ENCODE measurements around the gene RNF115. TPM values are rescaled to one million over a fixed set of nuclear protein-coding genes. Genes with fewer than 3 reads are reported as not detected.
A peak's percentile ranks its signal among the peaks of the same experiment; 100 is the strongest.
"Not testable (repeated sequence)": the region's sequence is repeated elsewhere in the genome, so short reads cannot be mapped to it uniquely, and the experiment has no call there.

The RNF115 gene
- total RNA-seq, 4 donors from 2014 or later, result 37.8 to 46.3 (median 40.3) TPM

GRCh38 chr1:145720878-145721671 lies 102.8 kb downstream of the RNF115 start:
- intact Hi-C loops (cut with DNase I), result no loop called here
- TF ChIP-seq CTCF (IDR thresholded peaks at IDR 0.05) (peak; percentile 88 to 97 (median 93)), EP300 (IDR thresholded peaks at IDR 0.05) (no peak), POLR2A (IDR thresholded peaks at IDR 0.05; ENCODE audit: low read depth) (no peak), POLR2AphosphoS5 (IDR thresholded peaks at IDR 0.05) (peak in 1 of 2 donors; percentile 26)
- peak overlapping the region; percentile 40 to 58 (median 44) for H3K4me3 ChIP-seq
- H3K9me3 ChIP-seq, result no peaks in the 10 kb centered on the region
- DNase-seq (ENCODE audit: extremely low spot score), result no peak
- peak overlapping the region; percentile 2 to 52 (median 42) for H3K27ac ChIP-seq (replicated peaks in 1 of 4)
- H3K4me1 ChIP-seq, result peaks cover 11 to 19% (median 16%) of the 10 kb centered on the region in 4 donors
- H3K36me3 ChIP-seq, result no peaks in the 10 kb centered on the region
- no peaks in the 10 kb centered on the region for H3K27me3 ChIP-seq
- 11% methylated on average over 22 of the region's 47 CpGs for WGBS

GRCh38 chr1:145720556-145720877 lies 103.4 kb downstream of the RNF115 start:
- Histone ChIP-seq H3K4me1 (peaks cover 11 to 19% (median 16%) of the 10 kb centered on the region in 4 donors), H3K4me3 (peak overlapping the region; percentile 40 to 58 (median 44)), H3K9me3 (no peaks in the 10 kb centered on the region), H3K27ac (replicated peaks in 1 of 4) (peak overlapping the region in 2 of 4 donors; percentile 46 to 52), H3K36me3 (no peaks in the 10 kb centered on the region), H3K27me3 (no peaks in the 10 kb centered on the region)
- 51% methylated on average over 5 of the region's 5 CpGs for WGBS
- intact Hi-C loops (cut with DNase I), result no loop called here
- DNase-seq (ENCODE audit: extremely low spot score), result no peak
- TF ChIP-seq POLR2A (IDR thresholded peaks at IDR 0.05; ENCODE audit: low read depth) (no peak), POLR2AphosphoS5 (IDR thresholded peaks at IDR 0.05) (peak in 1 of 2 donors; percentile 23)

- Histone ChIP-seq H3K27ac (replicated peaks in 1 of 4) (peak within 1 kb of the TSS in 2 of 4 donors; percentile 45 to 46), H3K4me3 (no peak within 1 kb of the TSS), H3K4me1 (peaks cover 11 to 26% (median 22%) of the 10 kb centered on the region in 4 donors), H3K36me3 (no peaks in the 10 kb centered on the region), H3K9me3 (no peaks in the 10 kb centered on the region), H3K27me3 (no peaks in the 10 kb centered on the region)
- TF ChIP-seq POLR2AphosphoS5 (IDR thresholded peaks at IDR 0.05), result no peak
- TF ChIP-seq POLR2A (IDR thresholded peaks at IDR 0.05; ENCODE audit: low read depth), result no peak
- no peak for TF ChIP-seq EP300 (IDR thresholded peaks at IDR 0.05)
- no peak for TF ChIP-seq CTCF (IDR thresholded peaks at IDR 0.05)
- DNase-seq (ENCODE audit: extremely low spot score), result no peak
- intact Hi-C loops (cut with DNase I), result no loop called here
- 89% methylated on average over 12 of the region's 12 CpGs for WGBS
These were observed 104.4 kb downstream of the RNF115 start, which contains the start of gene CD160 for GRCh38 chr1:145719230-145720079. CD160 (plus strand) TSS chr1:145719499; CDS start chr1:145728328, 8,829 bp downstream.

GRCh38 chr1:145718465-145718864 lies 105.4 kb downstream of the RNF115 start:
- peaks cover 11 to 33% (median 30%) of the 10 kb centered on the region in 4 donors for H3K4me1 ChIP-seq
- WGBS, result 94% methylated on average over 5 of the region's 5 CpGs
- DNase-seq (ENCODE audit: extremely low spot score); H3K36me3 ChIP-seq; H3K27ac ChIP-seq (replicated peaks in 1 of 4); intact Hi-C loops (cut with DNase I); H3K4me3 ChIP-seq; H3K9me3 ChIP-seq; H3K27me3 ChIP-seq: not testable (repeated sequence)

GRCh38 chr1:145717833-145718232 lies 106.1 kb downstream of the RNF115 start:
- Histone ChIP-seq H3K27ac (replicated peaks in 1 of 4) (no peak overlapping the region), H3K36me3 (no peaks in the 10 kb centered on the region), H3K4me1 (peaks cover 11 to 35% (median 30%) of the 10 kb centered on the region in 4 donors), H3K4me3 (no peak overlapping the region), H3K27me3 (no peaks in the 10 kb centered on the region), H3K9me3 (no peaks in the 10 kb centered on the region)
- no peak for TF ChIP-seq EP300 (IDR thresholded peaks at IDR 0.05)
- no peak for TF ChIP-seq CTCF (IDR thresholded peaks at IDR 0.05)
- TF ChIP-seq POLR2A (IDR thresholded peaks at IDR 0.05; ENCODE audit: low read depth), result no peak
- no peak for TF ChIP-seq POLR2AphosphoS5 (IDR thresholded peaks at IDR 0.05)
- 64% methylated on average over 1 of the region's 1 CpG for WGBS
- DNase-seq (ENCODE audit: extremely low spot score), result no peak
- intact Hi-C loops (cut with DNase I), result no loop called here

Measured in esophagus muscularis mucosa (tissue), 4 donors.